ENCODE data around the gene OR56A3.

Gene OR56A3

GRCh38 chr11:5968394-5968793 is 26.3 kb downstream of the OR56A3 start, which contains the start of gene OR56A5:
TSS of gene OR56A5 (minus strand) at chr11:5968494. CDS start at chr11:5968494, 0 bp downstream.
- H3K4me3 ChIP-seq (replicated peaks; ENCODE audit: insufficient read depth, low read length), result no peak within 1 kb of the TSS
- H3K27ac ChIP-seq (replicated peaks), result no peak within 1 kb of the TSS
- TF ChIP-seq CTCF (IDR thresholded peaks at IDR 0.05; ENCODE audit: insufficient read depth, low read length) (no peak), GABPA (IDR thresholded peaks at IDR 0.05; ENCODE audit: low read depth) (no peak), POLR2AphosphoS5 (IDR thresholded peaks at IDR 0.05; ENCODE audit: low read depth) (no peak), SPI1 (IDR thresholded peaks at IDR 0.05; ENCODE audit: borderline replicate concordance, low read depth) (no peak)
- H3K27me3 ChIP-seq (ENCODE audit: insufficient read depth, poor library complexity, severe bottlenecking), result no peaks in the 10 kb centered on the region
- DNase-seq (ENCODE audit: low read depth in 1 of 2, low spot score in 1 of 2), result no peak

DNA sequence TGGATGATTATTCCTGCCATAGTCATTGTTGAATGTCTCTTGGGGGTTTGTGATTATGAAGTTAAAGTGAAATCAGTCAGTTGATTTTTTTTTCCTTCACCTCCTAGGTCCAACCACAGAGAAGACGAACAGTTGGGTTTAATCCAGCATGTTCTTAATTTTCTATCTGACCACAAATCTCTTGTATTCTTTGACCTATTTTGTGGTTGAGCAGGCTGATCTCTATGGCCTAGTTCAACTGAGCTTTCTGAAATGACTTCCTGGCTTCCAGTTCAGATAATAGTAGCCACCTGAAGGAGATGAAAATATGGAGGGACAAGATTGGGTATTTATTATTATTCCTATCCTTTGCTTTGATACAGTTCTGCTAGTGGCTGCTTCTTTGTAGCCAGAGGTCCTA is 31.5 kb downstream of the OR56A3 start:
- Histone ChIP-seq H3K4me3 (replicated peaks; ENCODE audit: insufficient read depth, low read length) (no peak overlapping the region), H3K27me3 (ENCODE audit: insufficient read depth, poor library complexity, severe bottlenecking) (no peaks in the 10 kb centered on the region), H3K27ac (replicated peaks) (no peak overlapping the region)
- no peak for DNase-seq (ENCODE audit: low read depth in 1 of 2, low spot score in 1 of 2)
- TF ChIP-seq, protein P1, sequence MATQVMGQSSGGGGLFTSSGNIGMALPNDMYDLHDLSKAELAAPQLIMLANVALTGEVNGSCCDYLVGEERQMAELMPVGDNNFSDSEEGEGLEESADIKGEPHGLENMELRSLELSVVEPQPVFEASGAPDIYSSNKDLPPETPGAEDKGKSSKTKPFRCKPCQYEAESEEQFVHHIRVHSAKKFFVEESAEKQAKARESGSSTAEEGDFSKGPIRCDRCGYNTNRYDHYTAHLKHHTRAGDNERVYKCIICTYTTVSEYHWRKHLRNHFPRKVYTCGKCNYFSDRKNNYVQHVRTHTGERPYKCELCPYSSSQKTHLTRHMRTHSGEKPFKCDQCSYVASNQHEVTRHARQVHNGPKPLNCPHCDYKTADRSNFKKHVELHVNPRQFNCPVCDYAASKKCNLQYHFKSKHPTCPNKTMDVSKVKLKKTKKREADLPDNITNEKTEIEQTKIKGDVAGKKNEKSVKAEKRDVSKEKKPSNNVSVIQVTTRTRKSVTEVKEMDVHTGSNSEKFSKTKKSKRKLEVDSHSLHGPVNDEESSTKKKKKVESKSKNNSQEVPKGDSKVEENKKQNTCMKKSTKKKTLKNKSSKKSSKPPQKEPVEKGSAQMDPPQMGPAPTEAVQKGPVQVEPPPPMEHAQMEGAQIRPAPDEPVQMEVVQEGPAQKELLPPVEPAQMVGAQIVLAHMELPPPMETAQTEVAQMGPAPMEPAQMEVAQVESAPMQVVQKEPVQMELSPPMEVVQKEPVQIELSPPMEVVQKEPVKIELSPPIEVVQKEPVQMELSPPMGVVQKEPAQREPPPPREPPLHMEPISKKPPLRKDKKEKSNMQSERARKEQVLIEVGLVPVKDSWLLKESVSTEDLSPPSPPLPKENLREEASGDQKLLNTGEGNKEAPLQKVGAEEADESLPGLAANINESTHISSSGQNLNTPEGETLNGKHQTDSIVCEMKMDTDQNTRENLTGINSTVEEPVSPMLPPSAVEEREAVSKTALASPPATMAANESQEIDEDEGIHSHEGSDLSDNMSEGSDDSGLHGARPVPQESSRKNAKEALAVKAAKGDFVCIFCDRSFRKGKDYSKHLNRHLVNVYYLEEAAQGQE (IDR thresholded peaks at IDR 0.05; ENCODE audit: insufficient replicate concordance, low read depth), result no peak
- no peak for TF ChIP-seq SPI1 (IDR thresholded peaks at IDR 0.05; ENCODE audit: borderline replicate concordance, low read depth)
- no peak for TF ChIP-seq POLR2AphosphoS5 (IDR thresholded peaks at IDR 0.05; ENCODE audit: low read depth)
- no peak for TF ChIP-seq CTCF (IDR thresholded peaks at IDR 0.05; ENCODE audit: insufficient read depth, low read length)
- no peak for TF ChIP-seq GABPA (IDR thresholded peaks at IDR 0.05; ENCODE audit: low read depth)

DNA sequence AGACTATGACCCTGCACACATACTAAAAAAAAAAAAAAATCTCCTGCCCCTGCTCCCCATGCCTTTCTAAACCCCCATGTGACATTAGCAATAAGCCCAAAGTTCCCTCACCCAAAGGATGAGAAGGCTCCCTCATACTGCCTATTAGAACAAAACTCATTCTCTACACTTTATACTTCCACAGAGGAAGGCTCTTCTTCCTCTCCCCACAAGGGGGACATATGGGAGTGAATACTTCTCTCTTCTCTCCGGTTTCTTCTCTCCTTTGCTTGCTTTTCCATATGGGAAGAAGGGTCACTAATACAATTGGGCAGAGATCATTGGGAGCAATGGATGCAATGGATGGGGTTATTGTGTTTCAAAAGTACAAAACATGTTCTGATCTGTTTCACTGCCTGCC is 41.4 kb downstream of the OR56A3 start:
- H3K27me3 ChIP-seq (ENCODE audit: insufficient read depth, poor library complexity, severe bottlenecking), result peaks cover 9% of the 10 kb centered on the region
- no peak for TF ChIP-seq SPI1 (IDR thresholded peaks at IDR 0.05; ENCODE audit: borderline replicate concordance, low read depth)
- no peak for TF ChIP-seq GABPA (IDR thresholded peaks at IDR 0.05; ENCODE audit: low read depth)
- TF ChIP-seq, protein P1 (IDR thresholded peaks at IDR 0.05; ENCODE audit: insufficient replicate concordance, low read depth), result no peak
- TF ChIP-seq CTCF (IDR thresholded peaks at IDR 0.05; ENCODE audit: insufficient read depth, low read length), result no peak
- no peak for TF ChIP-seq POLR2AphosphoS5 (IDR thresholded peaks at IDR 0.05; ENCODE audit: low read depth)
- no peak overlapping the region for H3K27ac ChIP-seq (replicated peaks)
- DNase-seq (ENCODE audit: low read depth in 1 of 2, low spot score in 1 of 2), result no peak
- H3K4me3 ChIP-seq (replicated peaks; ENCODE audit: insufficient read depth, low read length), result no peak overlapping the region

DNA sequence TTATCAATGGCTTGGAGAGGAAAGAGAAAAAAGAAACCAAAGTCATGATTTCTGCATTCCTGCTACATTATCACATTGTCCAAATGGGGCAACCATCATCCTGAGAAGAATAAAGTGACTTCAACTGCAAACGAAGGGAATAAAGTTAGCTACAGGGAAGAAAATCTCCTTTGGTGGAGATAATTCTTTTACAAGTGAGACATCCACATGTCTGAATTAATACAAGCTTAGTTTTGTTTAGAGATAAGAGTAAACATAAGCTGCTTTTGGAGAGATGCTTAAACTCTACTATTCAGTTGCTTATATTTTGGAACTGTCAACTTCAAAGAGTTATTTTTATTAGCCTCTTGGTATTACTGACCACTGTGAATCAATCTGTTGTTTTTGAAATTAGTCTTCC is 44.8 kb downstream of the OR56A3 start, which contains the start of gene OR52L1:
OR52L1 (minus strand) TSS at position 101 of the 400 bp plus-strand sequence; CDS start at position 46, 55 bp downstream.
- Histone ChIP-seq H3K27me3 (ENCODE audit: insufficient read depth, poor library complexity, severe bottlenecking) (peaks cover 9% of the 10 kb centered on the region), H3K4me3 (replicated peaks; ENCODE audit: insufficient read depth, low read length) (no peak within 1 kb of the TSS), H3K27ac (replicated peaks) (no peak within 1 kb of the TSS)
- DNase-seq (ENCODE audit: low read depth in 1 of 2, low spot score in 1 of 2), result no peak
- TF ChIP-seq, protein P1 (IDR thresholded peaks at IDR 0.05; ENCODE audit: insufficient replicate concordance, low read depth), result no peak
- TF ChIP-seq SPI1 (IDR thresholded peaks at IDR 0.05; ENCODE audit: borderline replicate concordance, low read depth) (no peak), POLR2AphosphoS5 (IDR thresholded peaks at IDR 0.05; ENCODE audit: low read depth) (no peak), CTCF (IDR thresholded peaks at IDR 0.05; ENCODE audit: insufficient read depth, low read length) (no peak), GABPA (IDR thresholded peaks at IDR 0.05; ENCODE audit: low read depth) (no peak)

All from HL-60 (cell line).